MM.1S (cell line): ENCODE results near the gene MVK.

ENCODE experiments used
- CTCF ChIP-seq: fragments of 300-600 bp; sonication (generic); IDR thresholded peaks from 2 replicates; pipeline ENCODE4 v1.5.1; 2016; ENCODE audit warnings: antibody characterized with exemption, low read length, mixed read lengths
- EZH2phosphoT487 ChIP-seq: fragments of 300-600 bp; sonication (generic); IDR thresholded peaks from 2 replicates; pipeline ENCODE4 v1.6.1; 2018; ENCODE audit warnings: antibody characterized with exemption, low read length

- TF ChIP-seq CTCF = no peak
- TF ChIP-seq EZH2phosphoT487 = no peak
Measured at GRCh38 chr12:109637996-109638395, 64.4 kb downstream of the MVK start.
